PFSK-1 (cell line): ENCODE results near the gene SAMD4B.

Experiments
- FOXP2 ChIP-seq: optimal IDR thresholded peaks from 2 replicates; pipeline ENCODE3; 2011; ENCODE audit warnings: borderline replicate concordance, control low read depth, inconsistent platforms; ENCODE audit not compliant: insufficient read depth; ENCODE audit errors: extremely low read length, extremely low read depth
- POLR2AphosphoS5 ChIP-seq: IDR thresholded peaks from 2 replicates; pipeline ENCODE4 v1.6.1; 2012; ENCODE audit warnings: low read depth, mild to moderate bottlenecking, control low read depth, low read length, moderate library complexity
- SIN3A ChIP-seq: IDR thresholded peaks from 2 replicates; pipeline ENCODE4 v1.6.1; 2012; ENCODE audit warnings: mild to moderate bottlenecking, low read length, moderate library complexity, borderline replicate concordance; ENCODE audit not compliant: insufficient read depth
- TAF1 ChIP-seq: IDR thresholded peaks from 2 replicates; pipeline ENCODE4 v1.6.1; 2012; ENCODE audit warnings: low read length, control low read depth, borderline replicate concordance; ENCODE audit not compliant: insufficient read depth
- TF ChIP-seq, protein P1 (sequence below), 2 experiments: IDR thresholded peaks; 2 replicates each; pipeline versions ENCODE4 v1.6.1 to v1.8.0; 2011 to 2012; ENCODE audit warnings: low read depth in 2 of 2, low read length in 2 of 2, control low read depth in 1 of 2, inconsistent platforms in 1 of 2, mild to moderate bottlenecking in 1 of 2, moderate library complexity in 1 of 2; ENCODE audit not compliant: insufficient read depth in 1 of 2

The SAMD4B gene

DNA sequence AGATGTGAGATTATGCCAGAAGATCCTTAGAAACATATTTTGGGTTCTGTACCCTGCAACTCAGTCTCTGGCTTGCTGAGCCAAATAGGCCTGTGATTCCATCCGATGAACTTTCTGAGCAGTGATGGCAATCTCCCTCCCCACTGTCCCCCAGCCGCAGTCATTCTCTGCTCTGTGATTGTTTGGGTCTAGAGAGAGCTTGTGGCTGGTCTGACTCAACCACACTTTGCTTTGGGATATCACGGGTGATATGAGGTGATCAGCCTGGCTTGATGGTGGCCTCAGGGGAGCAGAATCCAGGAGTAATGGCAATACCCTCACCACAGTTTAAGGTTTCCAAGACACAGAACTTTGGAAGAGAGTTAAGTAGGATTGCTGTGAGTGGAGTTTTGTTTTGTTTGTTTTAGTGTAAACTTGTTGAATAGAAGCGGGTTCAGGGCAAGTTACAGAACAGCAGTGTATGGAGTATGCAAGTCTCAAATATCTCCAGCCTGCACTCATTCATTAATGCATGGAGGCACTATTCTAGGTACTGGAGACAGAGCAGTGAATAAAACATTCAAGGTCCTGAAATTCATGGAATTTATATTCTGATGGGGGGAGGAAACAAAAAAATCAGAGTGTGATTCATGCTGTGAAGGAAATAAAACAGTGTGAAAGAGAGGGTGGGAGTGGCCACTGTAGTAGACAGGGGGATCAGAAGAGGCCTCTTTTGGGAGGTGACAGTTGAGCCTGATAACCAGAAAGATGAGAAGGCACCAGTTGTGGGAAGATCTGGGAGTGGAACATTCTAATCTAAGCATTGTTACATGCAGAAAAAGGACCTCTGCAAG is 5.3 kb downstream of the SAMD4B start:
- no peak for TF ChIP-seq SIN3A
- TF ChIP-seq POLR2AphosphoS5: no peak
- TF ChIP-seq TAF1: no peak
- TF ChIP-seq, protein P1, sequence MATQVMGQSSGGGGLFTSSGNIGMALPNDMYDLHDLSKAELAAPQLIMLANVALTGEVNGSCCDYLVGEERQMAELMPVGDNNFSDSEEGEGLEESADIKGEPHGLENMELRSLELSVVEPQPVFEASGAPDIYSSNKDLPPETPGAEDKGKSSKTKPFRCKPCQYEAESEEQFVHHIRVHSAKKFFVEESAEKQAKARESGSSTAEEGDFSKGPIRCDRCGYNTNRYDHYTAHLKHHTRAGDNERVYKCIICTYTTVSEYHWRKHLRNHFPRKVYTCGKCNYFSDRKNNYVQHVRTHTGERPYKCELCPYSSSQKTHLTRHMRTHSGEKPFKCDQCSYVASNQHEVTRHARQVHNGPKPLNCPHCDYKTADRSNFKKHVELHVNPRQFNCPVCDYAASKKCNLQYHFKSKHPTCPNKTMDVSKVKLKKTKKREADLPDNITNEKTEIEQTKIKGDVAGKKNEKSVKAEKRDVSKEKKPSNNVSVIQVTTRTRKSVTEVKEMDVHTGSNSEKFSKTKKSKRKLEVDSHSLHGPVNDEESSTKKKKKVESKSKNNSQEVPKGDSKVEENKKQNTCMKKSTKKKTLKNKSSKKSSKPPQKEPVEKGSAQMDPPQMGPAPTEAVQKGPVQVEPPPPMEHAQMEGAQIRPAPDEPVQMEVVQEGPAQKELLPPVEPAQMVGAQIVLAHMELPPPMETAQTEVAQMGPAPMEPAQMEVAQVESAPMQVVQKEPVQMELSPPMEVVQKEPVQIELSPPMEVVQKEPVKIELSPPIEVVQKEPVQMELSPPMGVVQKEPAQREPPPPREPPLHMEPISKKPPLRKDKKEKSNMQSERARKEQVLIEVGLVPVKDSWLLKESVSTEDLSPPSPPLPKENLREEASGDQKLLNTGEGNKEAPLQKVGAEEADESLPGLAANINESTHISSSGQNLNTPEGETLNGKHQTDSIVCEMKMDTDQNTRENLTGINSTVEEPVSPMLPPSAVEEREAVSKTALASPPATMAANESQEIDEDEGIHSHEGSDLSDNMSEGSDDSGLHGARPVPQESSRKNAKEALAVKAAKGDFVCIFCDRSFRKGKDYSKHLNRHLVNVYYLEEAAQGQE (IDR thresholded peaks at IDR 0.05; ENCODE audit: insufficient read depth in 1 of 2, low read depth in 2 of 2, low read length in 2 of 2): no peak
- no peak for TF ChIP-seq FOXP2

DNA sequence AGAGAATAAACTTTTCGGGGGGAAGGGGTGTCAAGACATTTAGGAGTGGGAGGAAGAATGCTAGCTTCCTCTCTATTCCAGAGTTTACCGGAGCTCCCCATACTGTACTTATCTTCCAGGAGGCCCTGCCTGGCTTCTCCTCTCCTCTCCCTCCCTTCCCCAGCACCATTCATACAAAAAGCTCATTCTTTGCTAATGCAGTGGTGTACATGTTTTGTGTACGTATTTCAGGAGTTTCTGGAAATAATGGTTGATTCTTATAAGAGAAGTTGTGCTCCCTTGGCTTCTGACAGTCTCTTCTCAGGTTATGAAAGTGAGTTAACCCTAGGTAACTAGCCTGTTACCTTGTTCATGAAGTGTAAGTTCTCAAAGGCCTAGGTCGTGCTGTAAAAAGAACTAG is 7.1 kb downstream of the SAMD4B start:
- TF ChIP-seq FOXP2 (no peak), TAF1 (no peak)
- TF ChIP-seq, protein P1 (IDR thresholded peaks at IDR 0.05; ENCODE audit: insufficient read depth in 1 of 2, low read depth in 2 of 2, low read length in 2 of 2): no peak

DNA sequence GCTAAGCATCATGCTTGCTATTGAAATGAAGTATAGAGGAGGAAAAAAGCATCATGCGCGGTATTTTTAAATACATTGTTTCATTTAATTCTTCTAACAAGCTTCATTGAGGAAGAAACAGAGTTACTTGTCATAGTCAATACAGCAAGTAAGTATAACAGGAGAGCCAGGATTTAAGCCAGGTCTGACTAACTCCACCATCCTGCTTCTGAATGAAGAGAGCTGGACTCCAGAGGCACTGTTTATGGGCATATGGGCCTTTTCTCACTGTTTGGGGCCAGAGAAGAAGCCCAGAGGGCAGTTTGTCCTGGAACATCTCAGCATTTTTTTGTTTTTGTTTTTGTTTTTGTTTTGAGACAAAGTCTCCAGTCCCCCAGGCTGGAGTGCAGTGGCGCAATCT is 7.9 kb downstream of the SAMD4B start:
- TF ChIP-seq, protein P1 (IDR thresholded peaks at IDR 0.05; ENCODE audit: insufficient read depth in 1 of 2, low read depth in 2 of 2, low read length in 2 of 2): no peak
- TF ChIP-seq POLR2AphosphoS5 (no peak), FOXP2 (no peak), SIN3A (no peak), TAF1 (no peak)

DNA sequence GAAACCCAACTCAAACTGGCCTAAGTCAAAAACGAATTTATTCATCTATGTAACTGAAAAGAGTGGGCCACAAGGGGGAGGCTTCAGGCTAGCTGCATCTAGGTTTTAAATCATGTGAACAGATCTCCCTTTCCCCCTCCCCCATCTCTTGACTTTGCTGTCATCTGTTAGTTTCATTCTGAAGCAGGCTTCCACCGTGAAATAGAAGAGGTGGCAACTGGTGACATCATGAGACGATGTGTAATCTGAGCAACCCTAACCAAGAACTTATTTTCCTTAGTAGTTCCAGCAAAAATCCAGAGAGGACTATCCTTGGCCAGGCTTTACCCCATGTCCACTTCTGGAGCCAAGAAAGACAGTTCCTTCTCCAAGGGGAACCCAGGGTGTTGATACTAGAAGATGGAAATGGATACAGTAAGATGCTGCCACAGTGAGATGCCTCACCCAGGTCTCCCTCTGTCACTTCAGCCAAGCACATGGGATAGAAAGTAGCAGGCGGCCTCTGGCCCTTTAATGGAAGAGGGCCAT is 9.4 kb downstream of the SAMD4B start:
- no peak for TF ChIP-seq POLR2AphosphoS5
- TF ChIP-seq, protein P1 (IDR thresholded peaks at IDR 0.05; ENCODE audit: insufficient read depth in 1 of 2, low read depth in 2 of 2, low read length in 2 of 2): no peak
- no peak for TF ChIP-seq FOXP2
- TF ChIP-seq TAF1: no peak
- TF ChIP-seq SIN3A: no peak
